BLaER1 (cell line): ENCODE measurements around the gene ADCYAP1R1.

ENCODE experiments used
- H3K27ac ChIP-seq: shearing (Covaris generic); formaldehyde crosslinking; 2 replicates; pipeline ENCODE4 v1.8.1; 2022
- H3K27me3 ChIP-seq: shearing (Covaris generic); formaldehyde crosslinking; 2 replicates; pipeline ENCODE4 v1.8.1; 2022
- H3K36me3 ChIP-seq: shearing (Covaris generic); formaldehyde crosslinking; 2 replicates; pipeline ENCODE4 v1.8.1; 2022
- H3K4me1 ChIP-seq: shearing (Covaris generic); formaldehyde crosslinking; 2 replicates; pipeline ENCODE4 v1.8.1; 2022
- H3K4me2 ChIP-seq: shearing (Covaris generic); formaldehyde crosslinking; 2 replicates; pipeline ENCODE4 v1.8.1; 2022
- H3K4me3 ChIP-seq: shearing (Covaris generic); formaldehyde crosslinking; 2 replicates; pipeline ENCODE4 v1.8.1; 2022
- H3K9ac ChIP-seq: shearing (Covaris generic); formaldehyde crosslinking; 2 replicates; pipeline ENCODE4 v1.8.1; 2022
- H3K9me3 ChIP-seq: shearing (Covaris generic); formaldehyde crosslinking; 2 replicates; pipeline ENCODE4 v1.8.1; 2022
- H4K20me1 ChIP-seq: shearing (Covaris generic); formaldehyde crosslinking; 2 replicates; pipeline ENCODE4 v1.8.1; 2022
- Cebpa-rat ChIP-seq: shearing (Covaris generic); IDR thresholded peaks from 2 replicates; pipeline ENCODE4 v1.8.1; 2022

The ADCYAP1R1 gene

DNA sequence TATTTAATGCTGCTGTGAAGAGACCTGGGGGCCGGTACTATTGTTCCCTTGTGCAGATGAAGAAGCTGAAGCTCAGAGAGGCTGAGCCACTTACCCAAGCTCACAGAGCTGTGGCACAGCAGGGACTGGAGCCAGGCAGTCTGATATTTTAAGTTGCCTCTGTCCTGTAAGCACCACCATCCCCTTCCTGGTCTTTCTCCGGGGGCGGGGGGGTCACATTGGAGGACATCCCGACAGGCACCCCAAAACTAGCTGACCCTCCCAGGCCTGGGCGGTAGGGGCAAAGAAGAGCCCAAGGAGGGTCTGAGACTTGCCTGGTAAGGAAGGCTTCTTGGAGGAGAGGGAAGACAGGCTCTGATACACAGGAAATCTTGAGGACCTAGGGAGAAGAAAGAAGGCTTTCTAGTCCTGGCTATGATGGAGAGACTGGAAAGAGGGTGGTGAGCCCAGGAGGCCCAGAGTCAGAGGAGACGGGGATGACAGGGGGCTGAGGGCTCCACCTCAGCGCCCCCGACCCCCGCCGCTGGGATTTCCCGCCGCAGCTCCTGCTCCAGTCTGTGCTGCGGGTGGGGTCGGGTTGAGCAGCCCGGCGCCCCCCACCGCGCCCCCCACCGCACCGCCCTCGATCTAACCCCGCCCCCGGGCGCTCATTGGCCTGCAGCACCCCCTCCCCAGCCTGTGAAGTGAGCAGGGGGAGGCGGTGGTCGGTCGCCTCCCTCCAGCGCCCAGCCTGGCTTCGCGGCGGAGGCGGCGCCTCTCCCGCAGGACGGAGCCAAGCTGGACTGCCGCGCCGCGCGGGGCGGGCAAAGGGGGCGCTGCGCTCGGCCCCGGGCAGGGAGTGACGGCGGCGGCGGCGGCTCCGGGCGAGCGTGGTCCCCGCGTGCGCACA lies at the start of gene ADCYAP1R1:
TSS of gene ADCYAP1R1 (plus strand) at position 711 of the 889 bp plus-strand sequence. CDS start 10,957 bp downstream, outside the sequence.
- Histone ChIP-seq H3K27ac (no peak within 1 kb of the TSS), H3K9me3 (peaks cover 3% of the 10 kb centered on the region; the same call in 1 of the 2 replicates), H4K20me1 (peaks cover 16% of the 10 kb centered on the region; the same call in 1 of the 2 replicates), H3K9ac (no peak within 1 kb of the TSS), H3K4me1 (no peaks in the 10 kb centered on the region), H3K4me2 (peak within 1 kb of the TSS; percentile 40), H3K4me3 (peak within 1 kb of the TSS; percentile 39; the same call in 1 of the 2 replicates), H3K36me3 (no peaks in the 10 kb centered on the region), H3K27me3 (peaks cover 59% of the 10 kb centered on the region)
- TF ChIP-seq Cebpa-rat: no peak

DNA sequence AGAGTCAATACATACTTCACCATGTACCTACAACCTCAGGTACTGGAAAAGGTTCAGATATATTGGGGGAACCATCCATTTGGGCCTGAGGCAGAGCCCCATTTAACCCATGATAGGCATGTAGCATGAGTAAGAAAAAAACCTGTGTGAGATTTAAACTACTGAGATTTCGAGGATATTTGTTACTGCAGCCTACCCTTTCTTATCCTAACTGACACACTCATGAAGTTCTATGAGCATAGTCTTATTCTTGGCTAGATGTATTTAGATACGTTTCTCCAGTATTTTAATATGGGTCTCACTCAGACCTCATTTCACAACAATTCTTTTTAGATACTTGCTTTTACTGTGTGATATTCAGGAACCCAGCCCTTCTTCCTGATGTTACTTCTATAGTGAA lies 49.0 kb upstream of the ADCYAP1R1 start:
- no peak overlapping the region for H3K4me3 ChIP-seq
- H3K27ac ChIP-seq: no peak overlapping the region
- no peak overlapping the region for H3K4me2 ChIP-seq
- H3K27me3 ChIP-seq: no peaks in the 10 kb centered on the region
- no peaks in the 10 kb centered on the region for H3K9me3 ChIP-seq
- H4K20me1 ChIP-seq: no peaks in the 10 kb centered on the region
- peaks cover 12% of the 10 kb centered on the region for H3K4me1 ChIP-seq
- no peaks in the 10 kb centered on the region for H3K36me3 ChIP-seq
- H3K9ac ChIP-seq: no peak overlapping the region
- no peak for TF ChIP-seq Cebpa-rat

DNA sequence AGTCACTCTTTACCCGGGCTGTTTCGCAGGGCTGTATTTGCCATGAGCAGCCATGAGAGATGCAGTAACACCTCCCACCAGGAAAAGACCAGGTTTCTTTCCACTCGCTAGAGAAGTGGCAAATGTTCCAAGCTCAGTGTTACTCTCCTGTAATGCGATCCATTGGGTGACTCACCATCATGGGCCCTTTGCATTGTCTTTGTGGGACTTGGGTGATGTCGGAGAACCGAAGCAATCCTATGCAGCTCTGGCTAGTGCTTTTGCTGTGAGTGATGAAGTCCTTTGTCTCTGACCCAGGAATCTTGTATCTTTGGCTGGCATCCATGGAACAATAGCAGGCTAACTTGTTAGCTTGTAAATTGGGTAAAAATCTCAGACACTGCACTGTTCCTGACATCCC lies 48.4 kb upstream of the ADCYAP1R1 start:
- H3K4me3 ChIP-seq: no peak overlapping the region
- H3K9ac ChIP-seq: no peak overlapping the region
- peaks cover 12% of the 10 kb centered on the region for H3K4me1 ChIP-seq
- H3K9me3 ChIP-seq: no peaks in the 10 kb centered on the region
- H3K27ac ChIP-seq: no peak overlapping the region
- no peak for TF ChIP-seq Cebpa-rat
- no peaks in the 10 kb centered on the region for H4K20me1 ChIP-seq
- H3K4me2 ChIP-seq: no peak overlapping the region
- no peaks in the 10 kb centered on the region for H3K27me3 ChIP-seq
- H3K36me3 ChIP-seq: no peaks in the 10 kb centered on the region

DNA sequence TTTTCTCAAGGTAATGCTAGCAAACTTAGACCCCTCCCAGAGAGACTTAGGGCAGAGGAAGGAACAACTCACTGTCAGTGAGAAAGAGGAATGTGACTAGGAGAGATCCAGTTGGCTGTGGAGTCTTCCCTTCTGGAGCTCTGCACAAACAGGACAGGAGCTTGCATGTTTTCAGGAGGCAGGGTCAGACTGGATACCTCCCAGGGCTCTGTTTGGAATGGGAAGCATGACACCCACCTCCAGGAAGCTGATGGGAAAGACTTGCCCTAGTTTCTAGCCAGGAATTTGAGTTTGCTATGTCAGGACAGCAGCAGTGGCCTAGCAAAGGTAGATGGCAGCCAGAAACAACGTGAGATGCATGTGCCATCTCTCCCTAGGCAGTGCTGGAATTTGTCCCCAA lies 47.7 kb upstream of the ADCYAP1R1 start:
- no peaks in the 10 kb centered on the region for H3K36me3 ChIP-seq

DNA sequence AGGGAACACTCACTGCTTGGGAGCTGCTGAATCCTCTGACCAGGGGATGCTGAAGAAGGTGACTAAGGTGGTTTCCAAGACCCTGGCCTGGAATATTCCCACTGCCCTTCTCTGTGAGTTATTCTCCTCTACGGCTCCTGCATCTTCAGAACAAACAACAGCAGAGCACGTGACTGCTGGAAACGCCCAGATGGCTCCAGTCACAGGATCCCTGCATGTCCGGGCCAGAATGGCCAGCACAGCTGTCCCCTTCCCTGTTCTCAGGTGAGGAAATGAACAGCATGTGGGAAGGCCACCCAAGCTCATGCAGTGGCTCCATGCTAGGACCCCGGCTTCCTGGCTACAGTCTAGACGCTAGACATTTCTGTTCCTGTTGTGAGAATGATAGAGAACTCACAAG lies 45.3 kb upstream of the ADCYAP1R1 start:
- Histone ChIP-seq H3K27me3 (no peaks in the 10 kb centered on the region), H3K9ac (no peak overlapping the region), H3K4me2 (no peak overlapping the region), H3K36me3 (no peaks in the 10 kb centered on the region), H3K4me3 (no peak overlapping the region), H3K4me1 (peaks cover 7% of the 10 kb centered on the region), H3K27ac (no peak overlapping the region), H3K9me3 (0 out of 2 replicates have a peak, but pooled peaks cover 12% of the 10 kb centered on the region), H4K20me1 (no peaks in the 10 kb centered on the region)
- no peak for TF ChIP-seq Cebpa-rat

More for the DNA sequence above, 47.7 kb upstream of the ADCYAP1R1 start:
- Histone ChIP-seq H3K27ac (no peak overlapping the region), H3K9me3 (no peaks in the 10 kb centered on the region), H3K4me1 (peaks cover 12% of the 10 kb centered on the region), H3K4me3 (no peak overlapping the region), H3K4me2 (no peak overlapping the region), H3K27me3 (no peaks in the 10 kb centered on the region), H4K20me1 (no peaks in the 10 kb centered on the region), H3K9ac (no peak overlapping the region)
- no peak for TF ChIP-seq Cebpa-rat

DNA sequence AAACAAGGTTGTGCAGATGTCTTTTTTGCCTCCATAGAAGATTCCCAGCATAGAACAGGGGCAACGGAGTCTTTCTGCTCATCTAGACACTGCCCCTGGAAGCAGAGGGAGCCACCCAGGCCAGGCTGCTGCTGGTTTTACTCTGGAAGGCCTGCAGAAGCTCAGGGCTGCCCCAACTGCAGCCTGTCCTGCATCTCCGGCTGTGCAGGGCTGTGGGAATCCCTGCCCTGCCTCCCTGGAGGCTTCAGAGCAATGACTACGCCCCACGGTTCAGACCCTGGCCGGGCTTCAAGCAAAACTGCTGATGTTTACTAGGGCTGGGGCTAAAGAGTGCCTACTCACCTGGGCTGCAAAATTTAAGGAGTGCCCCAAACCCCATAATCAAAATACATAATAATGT lies 44.5 kb upstream of the ADCYAP1R1 start:
- 0 out of 2 replicates have a peak, but pooled peaks cover 12% of the 10 kb centered on the region for H3K9me3 ChIP-seq
- H3K9ac ChIP-seq: no peak overlapping the region
- H3K4me2 ChIP-seq: no peak overlapping the region
- H4K20me1 ChIP-seq: no peaks in the 10 kb centered on the region
- no peaks in the 10 kb centered on the region for H3K36me3 ChIP-seq
- no peaks in the 10 kb centered on the region for H3K4me1 ChIP-seq
- H3K27ac ChIP-seq: no peak overlapping the region
- no peak for TF ChIP-seq Cebpa-rat
- H3K4me3 ChIP-seq: no peak overlapping the region
- H3K27me3 ChIP-seq: no peaks in the 10 kb centered on the region

DNA sequence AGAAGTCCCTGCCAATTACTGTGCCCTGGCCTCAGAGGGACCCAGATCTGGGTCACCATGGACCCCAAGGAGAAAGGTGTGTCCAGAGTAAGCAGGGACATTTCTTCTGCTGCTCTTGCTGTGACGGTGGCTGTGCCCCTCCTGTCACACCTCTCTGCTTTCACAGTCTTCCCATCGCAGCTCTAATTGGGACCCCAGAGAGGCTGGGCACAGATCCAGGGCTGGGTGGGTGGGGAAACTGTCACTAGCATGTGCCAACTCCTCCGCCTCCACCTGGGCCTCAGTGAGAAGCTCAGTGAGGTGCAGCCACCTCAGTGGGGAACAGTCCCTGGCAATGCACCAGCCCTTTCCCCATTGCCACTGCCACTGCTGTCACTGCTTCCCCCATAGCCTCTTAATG lies 37.3 kb upstream of the ADCYAP1R1 start:
- H3K27ac ChIP-seq: no peak overlapping the region
- H4K20me1 ChIP-seq: no peaks in the 10 kb centered on the region
- H3K4me2 ChIP-seq: no peak overlapping the region
- H3K27me3 ChIP-seq: no peaks in the 10 kb centered on the region
- H3K4me1 ChIP-seq: 0 out of 2 replicates have a peak, but pooled peaks cover 4% of the 10 kb centered on the region
- no peak overlapping the region for H3K9ac ChIP-seq
- H3K4me3 ChIP-seq: no peak overlapping the region
- H3K9me3 ChIP-seq: 0 out of 2 replicates have a peak, but pooled peaks cover 12% of the 10 kb centered on the region
- no peak for TF ChIP-seq Cebpa-rat
- H3K36me3 ChIP-seq: no peaks in the 10 kb centered on the region

DNA sequence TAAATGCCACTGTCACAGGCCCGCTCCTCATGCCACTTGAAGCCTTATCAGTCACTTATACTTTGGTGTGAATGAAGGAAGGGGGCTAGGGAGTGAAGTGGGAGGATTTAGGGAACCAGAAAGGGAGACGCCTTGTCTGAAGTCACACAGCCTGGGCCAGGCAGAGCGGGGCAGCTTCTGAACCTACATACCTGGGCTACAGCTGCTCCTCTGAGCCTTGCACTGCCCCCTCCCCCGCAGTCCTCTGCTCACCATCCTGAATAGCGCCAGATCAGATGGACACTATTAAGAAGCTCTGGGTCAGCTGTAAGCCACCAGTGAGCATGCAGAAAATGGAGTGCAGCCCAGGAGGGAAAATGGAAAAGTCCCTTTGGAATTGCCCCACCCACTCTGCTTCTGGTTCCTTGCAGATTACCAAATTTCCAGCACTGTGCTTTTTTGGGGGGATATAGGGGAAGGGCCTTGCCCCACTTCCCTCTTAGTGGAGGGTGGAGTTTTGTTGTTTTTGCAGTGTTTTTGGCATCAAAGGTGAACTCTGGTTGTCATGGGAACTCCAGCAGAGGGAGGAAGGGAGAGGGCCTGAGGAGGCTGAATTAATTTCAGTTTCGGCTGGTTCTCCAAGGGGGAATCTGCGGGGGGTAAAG lies 35.0 kb upstream of the ADCYAP1R1 start:
- Histone ChIP-seq H3K4me1 (0 out of 2 replicates have a peak, but pooled peaks cover 4% of the 10 kb centered on the region), H3K27ac (no peak overlapping the region), H3K4me3 (no peak overlapping the region), H3K9ac (no peak overlapping the region), H3K36me3 (no peaks in the 10 kb centered on the region), H3K9me3 (no peaks in the 10 kb centered on the region), H3K27me3 (no peaks in the 10 kb centered on the region), H3K4me2 (no peak overlapping the region), H4K20me1 (no peaks in the 10 kb centered on the region)
- no peak for TF ChIP-seq Cebpa-rat

DNA sequence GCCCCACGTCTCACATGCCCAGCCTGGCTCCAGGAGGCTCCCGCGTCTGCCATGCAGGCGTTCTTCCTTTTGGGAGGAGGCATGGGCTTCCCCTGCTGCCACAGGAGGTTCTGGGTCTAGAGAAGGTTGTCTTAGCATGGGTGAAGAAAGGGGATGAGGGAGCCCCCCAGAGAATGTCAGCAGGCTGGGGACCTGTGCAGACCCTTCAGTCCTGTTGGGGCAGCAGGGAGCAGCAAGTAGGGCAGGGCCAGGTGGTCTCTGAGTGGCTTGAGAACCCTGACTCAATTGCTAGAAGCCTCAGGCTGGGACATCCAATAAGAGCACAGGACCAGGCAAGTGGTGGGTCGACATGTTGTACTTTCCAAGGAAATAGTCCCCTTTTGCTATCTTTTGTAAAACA lies 34.4 kb upstream of the ADCYAP1R1 start:
- H3K9me3 ChIP-seq: no peaks in the 10 kb centered on the region
- H3K36me3 ChIP-seq: no peaks in the 10 kb centered on the region
- H3K4me2 ChIP-seq: no peak overlapping the region
- H3K4me3 ChIP-seq: no peak overlapping the region
- H4K20me1 ChIP-seq: no peaks in the 10 kb centered on the region
- H3K27ac ChIP-seq: no peak overlapping the region
- TF ChIP-seq Cebpa-rat: no peak
- H3K4me1 ChIP-seq: 0 out of 2 replicates have a peak, but pooled peaks cover 4% of the 10 kb centered on the region
- H3K9ac ChIP-seq: no peak overlapping the region
- no peaks in the 10 kb centered on the region for H3K27me3 ChIP-seq

DNA sequence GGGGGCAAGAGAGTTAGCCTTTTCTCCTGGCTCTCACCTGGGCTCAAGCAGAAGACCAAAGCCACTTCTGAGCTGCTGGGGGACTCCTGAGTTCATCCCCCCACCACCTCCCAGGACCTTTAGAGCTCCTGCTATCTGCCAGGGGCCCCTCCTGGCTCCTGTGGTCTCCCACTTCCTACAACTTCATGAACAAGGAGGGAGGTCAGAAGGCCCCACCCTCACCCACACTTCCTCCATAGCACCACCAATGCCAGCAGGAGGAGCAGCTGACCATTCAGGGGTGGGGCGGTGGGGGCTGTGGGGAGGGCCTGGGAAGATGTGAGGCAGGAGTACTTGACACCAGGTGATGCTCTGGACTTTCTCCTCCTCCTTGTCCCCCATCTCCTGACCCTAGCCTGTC lies 32.6 kb upstream of the ADCYAP1R1 start:
- no peaks in the 10 kb centered on the region for H3K27me3 ChIP-seq
- peaks cover 15% of the 10 kb centered on the region for H3K4me1 ChIP-seq
- no peaks in the 10 kb centered on the region for H3K36me3 ChIP-seq
- no peak overlapping the region for H3K4me3 ChIP-seq
- H3K9ac ChIP-seq: no peak overlapping the region
- H3K4me2 ChIP-seq: 0 out of 2 replicates have a peak overlapping the region, but pooled peaks have one; percentile 12
- no peaks in the 10 kb centered on the region for H4K20me1 ChIP-seq
- H3K9me3 ChIP-seq: no peaks in the 10 kb centered on the region
- H3K27ac ChIP-seq: no peak overlapping the region
- TF ChIP-seq Cebpa-rat: no peak
